MCF 10A (cell line): Measurements from ENCODE around the gene SPRR1B. TPM values are rescaled to one million over a fixed set of nuclear protein-coding genes. Genes with fewer than 3 reads are reported as not detected.

Experiments used
- BruUV-seq: library from RNA; stranded (reverse); fragments of 400-500 nt; replicated peaks from 2 replicates; lab custom pipeline; 2021; lab: Mats Ljungman, UMichigan
- CTCF ChIA-PET: fragments of 300-600 bp; sonication (Branson Sonifier 250); formaldehyde crosslinking; extraction: SDS; loops from one replicate; lab custom pipeline; 2021; ENCODE audit warnings: antibody characterized with exemption, inconsistent platforms; lab: Yijun Ruan, JAX
- POLR2A ChIA-PET: fragments of 300-600, 350-650 bp; sonication (Branson Sonifier 250); formaldehyde crosslinking; extraction: SDS; loops from one replicate; lab custom pipeline; 2020; ENCODE audit warnings: antibody characterized with exemption, inconsistent platforms; lab: Yijun Ruan, JAX
- DNase-seq: peaks from one replicate; pipeline ENCODE4 v3.0.0-alpha.2; 2018; ENCODE audit not compliant: unreplicated experiment
- H3K27ac Mint-ChIP-seq: one replicate; pipeline ENCODE4 v1.8.0; 2022; ENCODE audit warnings: mild to moderate bottlenecking, low read depth, mixed read lengths; ENCODE audit not compliant: unreplicated experiment
- H3K27me3 Mint-ChIP-seq: one replicate; pipeline ENCODE4 v1.8.0; 2022; ENCODE audit warnings: mixed read lengths; ENCODE audit not compliant: insufficient read depth, unreplicated experiment
- H3K36me3 Mint-ChIP-seq: one replicate; pipeline ENCODE4 v1.8.0; 2022; ENCODE audit warnings: mild to moderate bottlenecking, moderate library complexity, mixed read lengths; ENCODE audit not compliant: insufficient read depth, unreplicated experiment
- H3K4me1 Mint-ChIP-seq: one replicate; pipeline ENCODE4 v1.8.0; 2022; ENCODE audit warnings: mixed read lengths; ENCODE audit not compliant: insufficient read depth, unreplicated experiment
- H3K4me3 Mint-ChIP-seq: one replicate; pipeline ENCODE4 v1.8.0; 2022; ENCODE audit warnings: mild to moderate bottlenecking, moderate library complexity, mixed read lengths; ENCODE audit not compliant: unreplicated experiment
- H3K9me3 Mint-ChIP-seq: one replicate; pipeline ENCODE4 v1.8.0; 2022; ENCODE audit warnings: mixed read lengths; ENCODE audit not compliant: unreplicated experiment
- CTCF ChIP-seq: fragments of 200-600 bp; IDR thresholded peaks from one replicate; pipeline ENCODE4 v1.8.0; 2022; ENCODE audit warnings: antibody characterized with exemption, mild to moderate bottlenecking; ENCODE audit not compliant: unreplicated experiment
- intact Hi-C: fragments of 100-400 bp; cut with micrococcal nuclease; formaldehyde crosslinking; loops from 2 replicates; pipeline ENCODE4 v1.14.1; 2022
- total RNA-seq: library from RNA; stranded (reverse); gene quantifications from 2 replicates; pipeline ENCODE4 v1.2.3, GENCODE V29; 2022

The SPRR1B gene
- total RNA-seq, 1 experiment from 2014 or later, result 3.5 TPM

GRCh38 chr1:153058826-153059784, 28.1 kb downstream of the SPRR1B start:
- no peak overlapping the region for H3K27ac Mint-ChIP-seq
- no peaks in the 10 kb centered on the region for H3K9me3 Mint-ChIP-seq
- intact Hi-C loops, result no loop called here
- no peaks in the 10 kb centered on the region for H3K27me3 Mint-ChIP-seq
- no peak for DNase-seq
- H3K36me3 Mint-ChIP-seq, result peaks cover 7% of the 10 kb centered on the region
- BruUV-seq, result no TSS peak
- CTCF ChIA-PET, result interaction anchor here (0.5 to 1.4 kb wide), 12 partner anchors 8 to 241 kb away, joined by 3 to 6 read pairs (median 4); partner anchors contain the start of gene LCE6A
- H3K4me3 Mint-ChIP-seq, result no peak overlapping the region
- POLR2A ChIA-PET, result interaction anchor here (0.9 to 1.0 kb wide), 4 partner anchors 39 to 134 kb away, joined by 3 read pairs; no protein-coding TSS in a partner anchor
- no peak for TF ChIP-seq CTCF
- peaks cover 16% of the 10 kb centered on the region for H3K4me1 Mint-ChIP-seq

GRCh38 chr1:153070243-153070642, 39.2 kb downstream of the SPRR1B start:
- Mint-ChIP-seq H3K36me3 (no peaks in the 10 kb centered on the region), H3K4me1 (no peaks in the 10 kb centered on the region), H3K27ac (no peak overlapping the region), H3K4me3 (no peak overlapping the region), H3K9me3 (no peaks in the 10 kb centered on the region), H3K27me3 (no peaks in the 10 kb centered on the region)
- ChIA-PET POLR2A (interaction anchor here (1.5 kb wide), 1 partner anchor 23 kb away, joined by 9 read pairs; the partner anchor contains the start of gene SPRR2E), CTCF (interaction anchor here (0.6 to 1.1 kb wide), 3 partner anchors 254 to 416 kb away, joined by 3 to 4 read pairs (median 3); no protein-coding TSS in a partner anchor)
- intact Hi-C loops, result no loop called here
- BruUV-seq, result no TSS peak
- DNase-seq, result no peak
- no peak for TF ChIP-seq CTCF

- intact Hi-C loops, result no loop called here
- TF ChIP-seq CTCF, result no peak
- DNase-seq, result no peak
- no peaks in the 10 kb centered on the region for H3K27me3 Mint-ChIP-seq
- no peak within 1 kb of the TSS for H3K27ac Mint-ChIP-seq
- peaks cover under 1% of the 10 kb centered on the region for H3K9me3 Mint-ChIP-seq
- no peaks in the 10 kb centered on the region for H3K36me3 Mint-ChIP-seq
- CTCF ChIA-PET, result interaction anchor here (0.6 to 0.8 kb wide), 3 partner anchors 80 to 1313 kb away, joined by 3 to 4 read pairs (median 4); no protein-coding TSS in a partner anchor
- H3K4me1 Mint-ChIP-seq, result no peaks in the 10 kb centered on the region
- POLR2A ChIA-PET, result interaction anchor here (0.8 to 1.5 kb wide), 2 partner anchors 22 to 87 kb away, joined by 3 to 9 read pairs; partner anchors contain the start of genes SPRR1A and SPRR2E
- no TSS peak for BruUV-seq
- H3K4me3 Mint-ChIP-seq, result no peak within 1 kb of the TSS
These were observed 40.5 kb downstream of the SPRR1B start, which contains the start of gene SPRR2B for GRCh38 chr1:153071511-153071910. Gene SPRR2B, minus strand, starts transcription at chr1:153071611. Its CDS starts 772 bp downstream, at chr1:153070839.
